ENCODE results near the gene MMP15. TPM values are rescaled to one million over a fixed set of nuclear protein-coding genes. Genes with fewer than 3 reads are reported as not detected.

Gene MMP15
- total RNA-seq, 1 donor from 2014 or later = 5.8 TPM

DNA sequence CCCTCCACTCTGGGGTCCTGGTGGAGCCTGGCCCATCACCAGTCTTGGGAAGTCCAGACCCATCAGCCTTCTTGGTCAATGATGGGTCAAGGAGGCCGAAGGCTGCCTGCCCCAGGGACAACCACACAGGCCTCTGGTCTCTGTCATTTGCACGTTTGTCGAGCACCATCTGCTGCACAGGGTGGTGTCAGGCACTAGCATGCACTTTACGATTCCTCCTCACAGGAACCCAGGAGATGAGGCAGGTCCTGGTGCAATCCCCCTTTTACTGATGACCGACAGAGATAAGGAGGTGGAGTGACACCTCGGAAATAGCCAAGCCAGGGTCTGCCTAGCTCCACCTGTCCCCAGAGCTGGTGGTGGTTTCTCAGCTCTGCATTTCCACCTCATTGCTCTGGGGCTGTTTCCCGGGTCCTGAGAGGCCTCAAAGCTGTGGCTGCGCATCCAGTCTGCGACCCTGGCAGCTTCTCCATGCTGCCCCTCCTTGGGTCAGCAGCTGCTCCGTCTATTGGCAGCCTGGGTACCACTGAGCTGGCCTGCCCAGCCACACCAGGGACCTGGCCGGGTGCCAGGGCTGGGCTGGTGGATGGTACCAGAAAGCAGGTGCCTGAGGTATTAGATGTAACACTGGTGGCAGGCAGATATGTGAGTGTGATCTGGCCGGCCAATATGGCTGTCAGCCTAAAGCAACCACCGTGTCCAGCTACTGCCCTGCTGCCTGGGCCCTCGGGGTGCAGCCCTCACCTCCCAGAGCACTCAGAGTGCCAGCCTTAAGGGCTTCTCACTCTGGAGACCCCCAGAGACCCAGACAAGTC is 10.0 kb downstream of the MMP15 start:
- no peak for DNase-seq (ENCODE audit: low read depth in 2 of 2)

DNA sequence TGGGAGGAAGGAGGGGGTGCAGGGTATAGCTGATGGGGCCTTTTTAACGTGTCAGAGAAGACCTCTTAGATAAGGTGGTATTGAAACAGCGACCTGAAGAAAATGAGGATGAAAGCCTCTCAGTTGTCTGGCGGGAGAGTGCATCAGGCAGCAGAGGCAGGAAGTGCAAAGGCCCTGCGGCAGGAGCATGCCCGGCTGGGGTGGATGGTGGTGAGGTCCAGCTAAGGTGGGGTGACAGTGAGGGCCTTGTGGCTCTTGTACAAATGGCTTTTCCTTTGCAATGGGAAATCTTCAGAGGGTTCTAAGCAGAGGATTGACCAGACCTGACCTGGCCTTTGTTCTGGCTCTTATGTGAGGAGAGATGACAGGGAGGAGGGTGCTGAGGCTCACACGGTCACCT is 11.4 kb downstream of the MMP15 start:
- no peak for DNase-seq (ENCODE audit: low read depth in 2 of 2)

DNA sequence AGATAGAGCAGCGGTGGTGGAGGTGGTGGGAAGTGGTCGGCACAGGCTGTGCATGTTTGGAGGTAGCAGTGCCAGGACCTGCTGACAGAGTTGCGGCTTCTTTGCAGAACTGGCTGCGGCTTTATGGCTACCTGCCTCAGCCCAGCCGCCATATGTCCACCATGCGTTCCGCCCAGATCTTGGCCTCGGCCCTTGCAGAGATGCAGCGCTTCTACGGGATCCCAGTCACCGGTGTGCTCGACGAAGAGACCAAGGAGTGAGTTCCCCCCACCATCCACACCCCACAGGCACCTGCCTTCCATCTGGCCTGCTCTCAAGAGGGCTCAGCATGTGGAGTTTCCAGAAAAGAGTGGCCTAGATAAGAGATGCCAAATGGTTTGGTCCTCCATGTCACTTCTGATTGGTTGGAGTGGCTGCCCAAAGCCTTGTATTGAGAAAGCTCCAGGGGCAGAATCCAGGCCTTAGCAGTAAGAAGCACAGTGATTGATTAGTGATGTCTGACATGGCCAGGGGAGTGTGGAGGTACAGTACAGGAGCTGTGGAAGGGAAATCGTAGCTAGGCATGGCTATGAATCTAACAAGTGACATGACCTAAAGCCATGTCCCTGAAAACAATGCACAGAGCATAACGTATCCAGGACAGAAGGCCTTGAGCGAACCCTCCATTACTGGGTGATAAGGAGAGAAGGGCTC is 12.0 kb downstream of the MMP15 start:
- no peak for DNase-seq (ENCODE audit: low read depth in 2 of 2)

DNA sequence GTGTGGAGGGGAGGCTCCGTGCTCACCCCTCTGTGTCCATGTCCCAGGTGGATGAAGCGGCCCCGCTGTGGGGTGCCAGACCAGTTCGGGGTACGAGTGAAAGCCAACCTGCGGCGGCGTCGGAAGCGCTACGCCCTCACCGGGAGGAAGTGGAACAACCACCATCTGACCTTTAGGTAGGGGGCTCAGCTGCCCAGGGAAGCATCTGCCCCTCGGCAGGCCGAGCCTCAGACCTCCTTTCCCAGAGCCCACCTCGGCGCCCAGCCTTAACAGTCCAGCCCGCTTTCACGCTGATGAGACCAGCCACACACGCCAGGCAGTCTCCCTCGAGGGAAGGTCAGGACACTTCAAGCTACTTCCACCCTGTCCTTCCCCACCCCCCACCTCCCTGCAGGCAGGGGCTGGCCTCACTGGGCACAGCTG is 12.7 kb downstream of the MMP15 start:
- no peak for DNase-seq (ENCODE audit: low read depth in 2 of 2)

DNA sequence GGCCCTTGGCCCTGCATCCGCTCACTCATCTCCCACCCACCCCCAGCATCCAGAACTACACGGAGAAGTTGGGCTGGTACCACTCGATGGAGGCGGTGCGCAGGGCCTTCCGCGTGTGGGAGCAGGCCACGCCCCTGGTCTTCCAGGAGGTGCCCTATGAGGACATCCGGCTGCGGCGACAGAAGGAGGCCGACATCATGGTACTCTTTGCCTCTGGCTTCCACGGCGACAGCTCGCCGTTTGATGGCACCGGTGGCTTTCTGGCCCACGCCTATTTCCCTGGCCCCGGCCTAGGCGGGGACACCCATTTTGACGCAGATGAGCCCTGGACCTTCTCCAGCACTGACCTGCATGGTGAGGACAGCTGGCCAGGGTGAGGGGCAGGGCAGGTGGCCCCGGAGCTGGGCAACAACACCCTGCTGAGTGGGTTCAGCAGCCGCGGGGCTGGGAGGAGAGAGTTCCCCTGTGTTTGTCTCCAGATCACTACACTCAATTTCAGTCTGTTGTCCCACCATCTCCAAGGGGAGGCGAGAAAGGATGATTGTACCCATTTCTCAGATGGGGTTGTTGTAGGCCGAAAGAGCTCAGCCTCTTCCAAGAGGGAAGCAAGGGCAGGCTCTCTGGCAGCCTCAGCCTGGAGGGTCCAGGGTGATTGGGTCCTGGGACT is 14.4 kb downstream of the MMP15 start:
- DNase-seq (ENCODE audit: low read depth in 2 of 2) = no peak

DNA sequence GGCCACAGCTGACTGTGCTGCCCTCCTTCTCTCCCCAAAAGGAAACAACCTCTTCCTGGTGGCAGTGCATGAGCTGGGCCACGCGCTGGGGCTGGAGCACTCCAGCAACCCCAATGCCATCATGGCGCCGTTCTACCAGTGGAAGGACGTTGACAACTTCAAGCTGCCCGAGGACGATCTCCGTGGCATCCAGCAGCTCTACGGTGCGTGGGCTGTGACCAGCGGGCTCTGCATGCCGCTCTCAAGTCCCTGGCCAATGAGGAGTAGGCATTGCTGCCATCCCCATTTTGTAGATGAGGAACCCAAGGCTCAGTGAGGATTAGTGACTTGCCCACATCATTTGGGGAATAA is 14.9 kb downstream of the MMP15 start:
- DNase-seq (ENCODE audit: low read depth in 2 of 2) = no peak

DNA sequence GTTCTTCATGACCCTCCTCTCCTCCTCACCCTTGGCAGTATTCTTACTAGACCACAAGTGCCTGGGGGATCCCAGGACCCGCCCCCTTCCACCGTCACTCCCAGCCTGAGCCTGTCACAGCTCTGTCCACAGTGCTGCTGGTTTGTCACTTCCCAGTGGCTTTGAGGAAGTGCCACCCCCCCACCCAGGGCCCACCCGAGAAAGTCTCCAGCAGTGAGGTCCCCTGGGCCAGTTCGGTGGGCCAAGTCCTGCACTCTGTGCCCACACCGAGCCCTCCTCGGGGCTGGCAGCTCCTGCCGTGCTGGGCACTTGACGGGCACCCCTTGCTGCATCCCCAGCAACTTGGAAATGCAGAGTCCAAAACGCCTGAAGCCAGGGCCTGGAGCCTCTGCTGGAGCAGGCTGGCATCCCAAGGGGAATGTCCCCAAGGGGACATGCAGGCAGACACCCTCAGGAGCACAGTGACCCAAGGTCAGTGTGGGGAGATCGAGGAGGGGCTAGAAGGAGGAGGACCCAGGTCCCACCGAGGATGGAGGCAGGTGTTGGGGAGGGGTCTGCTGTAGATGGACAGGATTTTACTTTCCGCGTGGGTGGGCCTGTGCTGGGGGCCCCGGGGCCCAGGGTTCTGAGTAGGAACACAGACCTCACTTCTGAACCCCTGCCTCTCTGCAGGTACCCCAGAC is 15.5 kb downstream of the MMP15 start:
- DNase-seq (ENCODE audit: low read depth in 2 of 2) = no peak

DNA sequence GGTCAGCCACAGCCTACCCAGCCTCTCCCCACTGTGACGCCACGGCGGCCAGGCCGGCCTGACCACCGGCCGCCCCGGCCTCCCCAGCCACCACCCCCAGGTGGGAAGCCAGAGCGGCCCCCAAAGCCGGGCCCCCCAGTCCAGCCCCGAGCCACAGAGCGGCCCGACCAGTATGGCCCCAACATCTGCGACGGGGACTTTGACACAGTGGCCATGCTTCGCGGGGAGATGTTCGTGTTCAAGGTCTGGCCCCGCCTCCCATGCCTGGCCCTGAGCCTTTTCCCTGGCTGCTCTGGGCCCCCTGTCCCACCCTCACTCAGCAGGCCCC is 16.0 kb downstream of the MMP15 start:
- no peak for DNase-seq (ENCODE audit: low read depth in 2 of 2)

DNA sequence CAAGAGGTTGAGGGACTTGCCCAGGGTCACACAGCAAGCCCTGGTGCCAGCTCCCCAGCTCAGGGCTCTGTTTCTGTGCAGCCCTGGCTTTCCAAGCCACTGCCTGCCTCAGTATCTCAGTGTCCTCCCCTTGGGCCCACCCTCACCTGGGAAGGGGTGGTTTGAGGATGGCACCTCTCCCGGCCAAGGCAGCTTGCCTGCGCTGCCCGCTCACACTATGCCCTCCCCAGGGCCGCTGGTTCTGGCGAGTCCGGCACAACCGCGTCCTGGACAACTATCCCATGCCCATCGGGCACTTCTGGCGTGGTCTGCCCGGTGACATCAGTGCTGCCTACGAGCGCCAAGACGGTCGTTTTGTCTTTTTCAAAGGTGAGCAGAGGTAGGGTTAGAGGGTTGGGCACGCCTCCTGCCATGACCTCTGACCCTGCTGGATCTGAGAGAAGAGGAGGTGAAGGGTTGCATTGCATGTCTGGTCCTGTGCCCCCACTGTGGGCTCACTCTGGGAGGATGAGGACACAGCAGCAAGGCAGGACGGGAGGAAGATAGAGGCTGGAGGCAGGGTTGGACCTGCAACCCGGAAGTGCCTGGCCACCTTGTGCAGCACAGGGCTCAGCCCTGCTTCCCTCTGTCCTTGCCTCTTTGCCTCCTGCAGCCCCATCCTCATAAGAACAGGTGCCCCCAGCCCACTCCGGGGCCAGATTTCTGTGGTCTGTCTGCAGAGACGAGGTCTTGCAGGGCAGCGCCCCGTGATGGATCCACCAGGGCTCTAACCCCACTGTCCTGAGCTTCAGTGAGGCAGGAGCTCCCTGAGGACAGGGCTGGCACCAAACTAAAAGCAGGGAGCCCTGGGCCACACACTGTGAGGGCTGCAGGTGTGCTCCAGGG is 16.7 kb downstream of the MMP15 start:
- DNase-seq (ENCODE audit: low read depth in 2 of 2) = no peak

DNA sequence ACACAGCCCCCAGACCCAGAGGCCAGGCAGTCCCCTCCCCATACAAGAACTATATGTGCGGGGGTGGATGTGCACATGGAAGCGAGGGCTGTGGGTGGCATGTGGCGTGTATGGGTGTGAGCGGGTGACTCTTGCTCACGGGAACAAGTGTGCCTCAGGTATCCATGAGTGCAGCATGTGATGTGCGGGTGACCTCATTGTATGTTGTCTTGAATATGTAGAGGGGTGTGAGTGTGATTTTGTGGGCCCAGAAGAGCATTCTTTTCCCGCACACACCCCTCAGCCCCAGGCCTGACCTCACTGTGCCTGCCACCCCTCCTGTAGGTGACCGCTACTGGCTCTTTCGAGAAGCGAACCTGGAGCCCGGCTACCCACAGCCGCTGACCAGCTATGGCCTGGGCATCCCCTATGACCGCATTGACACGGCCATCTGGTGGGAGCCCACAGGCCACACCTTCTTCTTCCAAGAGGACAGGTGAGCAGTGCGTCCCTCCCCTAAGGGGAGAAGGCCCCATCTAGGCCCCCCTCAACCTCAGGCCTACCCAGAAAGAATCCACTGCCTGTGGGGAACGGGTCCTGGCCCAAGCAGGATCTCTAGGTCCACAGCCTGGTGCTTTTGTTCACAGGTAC is 17.4 kb downstream of the MMP15 start:
- no peak for DNase-seq (ENCODE audit: low read depth in 2 of 2)

DNA sequence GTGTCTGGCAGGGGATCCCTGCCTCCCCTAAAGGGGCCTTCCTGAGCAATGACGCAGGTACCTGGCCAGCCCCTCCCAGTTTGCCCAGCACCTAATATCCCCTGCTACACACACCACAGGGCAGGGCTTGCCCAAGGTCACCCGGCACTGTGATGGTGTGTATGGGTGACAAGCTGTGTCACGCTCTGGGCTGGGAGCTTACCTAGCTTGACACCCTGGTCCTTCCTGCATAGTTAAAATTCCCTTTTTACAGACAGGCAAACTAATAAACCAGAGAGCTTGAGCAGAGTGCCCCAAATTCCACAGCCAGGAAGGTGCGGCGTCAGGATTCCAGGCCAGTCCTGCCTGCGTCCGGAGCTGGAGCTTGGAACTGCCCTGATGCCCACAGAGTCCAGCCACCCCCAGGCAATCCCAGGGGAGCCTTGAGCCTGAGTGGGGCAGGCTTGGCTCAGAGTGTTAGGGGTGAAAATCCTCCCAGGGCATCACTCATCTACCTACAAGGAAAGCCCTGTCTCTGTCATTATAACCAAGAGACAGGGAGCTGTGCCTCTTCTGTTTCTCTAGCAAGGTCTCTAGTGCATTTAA is 18.1 kb downstream of the MMP15 start:
- DNase-seq (ENCODE audit: low read depth in 2 of 2) = no peak

DNA sequence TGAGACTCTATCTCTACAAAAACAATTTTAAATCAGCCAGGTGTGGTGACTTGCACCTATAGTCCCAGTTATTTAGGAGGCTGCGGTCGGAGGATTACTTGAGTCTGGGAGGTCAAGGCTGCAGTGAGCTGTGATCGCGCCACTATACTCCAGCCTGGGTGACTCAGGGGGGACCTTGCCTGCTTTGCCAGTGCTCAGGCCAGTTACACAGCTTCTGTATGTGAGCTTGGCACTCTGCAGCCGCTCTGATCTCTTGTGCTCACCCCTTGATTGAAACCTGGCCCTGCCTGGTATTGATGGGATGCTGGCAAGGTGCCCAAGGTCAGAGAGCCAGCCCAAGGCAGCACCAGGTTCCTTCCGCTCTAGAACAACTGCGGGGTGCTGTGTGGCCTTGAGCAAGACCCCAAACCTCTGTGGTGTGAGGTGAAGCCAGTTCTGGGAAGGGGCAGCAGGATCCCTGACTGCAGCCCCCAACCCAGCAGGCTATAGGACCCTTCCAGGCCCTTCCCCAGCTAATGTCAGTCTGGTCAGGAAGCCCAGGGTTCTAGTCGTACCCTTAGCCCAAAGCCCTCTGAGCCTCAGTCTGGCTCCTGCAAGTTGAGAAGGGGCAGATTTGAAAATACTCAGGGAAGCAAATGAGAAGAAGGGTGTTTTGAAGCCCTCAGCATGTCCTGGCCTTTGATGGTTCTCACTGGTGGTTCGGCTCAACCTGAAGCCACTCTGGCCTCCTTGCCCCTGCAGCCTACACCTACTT is 18.9 kb downstream of the MMP15 start:
- no peak for DNase-seq (ENCODE audit: low read depth in 2 of 2)

DNA sequence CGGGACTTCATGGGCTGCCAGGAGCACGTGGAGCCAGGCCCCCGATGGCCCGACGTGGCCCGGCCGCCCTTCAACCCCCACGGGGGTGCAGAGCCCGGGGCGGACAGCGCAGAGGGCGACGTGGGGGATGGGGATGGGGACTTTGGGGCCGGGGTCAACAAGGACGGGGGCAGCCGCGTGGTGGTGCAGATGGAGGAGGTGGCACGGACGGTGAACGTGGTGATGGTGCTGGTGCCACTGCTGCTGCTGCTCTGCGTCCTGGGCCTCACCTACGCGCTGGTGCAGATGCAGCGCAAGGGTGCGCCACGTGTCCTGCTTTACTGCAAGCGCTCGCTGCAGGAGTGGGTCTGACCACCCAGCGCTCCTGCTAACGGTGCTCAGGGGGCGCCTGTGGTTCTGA is 19.5 kb downstream of the MMP15 start:
- no peak for DNase-seq (ENCODE audit: low read depth in 2 of 2)

DNA sequence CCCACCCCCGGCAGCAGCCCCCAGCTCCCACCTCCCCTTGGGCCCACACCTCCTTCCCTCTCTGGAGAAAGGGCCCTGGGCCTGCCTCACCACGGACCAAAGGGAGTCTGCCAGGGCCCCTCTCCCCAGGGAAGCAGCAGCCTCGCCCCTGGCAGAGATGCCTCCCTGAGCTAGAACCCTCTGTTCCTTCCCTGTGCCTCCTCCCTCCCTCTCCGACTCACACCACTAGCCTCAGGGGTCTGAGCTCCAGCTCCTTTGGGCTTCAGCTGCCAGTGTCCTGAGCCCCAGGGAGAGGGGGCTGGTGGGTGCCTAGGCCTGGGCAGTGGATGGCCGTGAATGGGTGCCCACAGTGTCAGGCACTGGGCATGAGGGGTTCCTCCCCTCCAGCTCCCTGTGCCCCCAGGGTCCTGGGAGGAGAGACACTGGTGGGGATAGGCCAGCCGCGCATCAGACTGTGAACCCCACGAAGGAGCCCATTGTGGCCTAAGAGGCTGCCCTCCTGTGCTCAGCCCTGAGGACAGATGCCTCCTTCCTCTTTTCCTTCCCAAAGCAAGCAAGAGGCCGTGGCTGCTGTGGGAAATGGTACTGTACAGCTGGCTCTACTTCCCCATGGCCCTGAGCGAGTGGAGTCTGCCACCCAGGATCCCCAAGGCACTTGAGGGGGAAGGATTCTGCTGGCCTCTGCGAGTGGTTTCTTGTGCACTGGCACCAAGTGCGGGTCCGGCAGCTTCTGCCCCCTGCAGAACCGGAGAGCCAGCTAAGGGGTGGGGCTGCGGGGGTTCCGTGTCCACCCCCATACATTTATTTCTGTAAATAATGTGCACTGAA is 20.7 kb downstream of the MMP15 start:
- no peak for DNase-seq (ENCODE audit: low read depth in 2 of 2)

DNA sequence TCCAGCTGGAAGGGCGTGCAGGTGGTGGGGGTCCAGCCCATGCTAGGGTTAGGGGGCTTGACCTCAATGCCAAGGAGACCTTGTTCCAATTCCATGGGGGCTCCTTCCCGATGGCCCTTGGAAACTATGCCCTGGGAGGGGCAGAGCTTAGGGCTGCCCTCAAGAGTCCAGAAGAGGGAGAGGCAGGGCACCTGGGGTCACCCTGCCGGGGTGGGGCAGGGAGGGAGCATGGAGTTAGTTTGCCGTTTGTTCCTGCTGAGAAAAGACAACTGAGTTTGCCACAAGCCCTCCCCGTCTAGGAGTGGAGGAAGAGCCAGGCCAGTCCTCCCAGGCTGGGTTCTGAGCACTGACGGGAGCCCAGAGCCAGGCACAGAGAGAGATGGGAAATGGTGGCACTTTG is 21.4 kb downstream of the MMP15 start:
- no peak for DNase-seq (ENCODE audit: low read depth in 2 of 2)

DNA sequence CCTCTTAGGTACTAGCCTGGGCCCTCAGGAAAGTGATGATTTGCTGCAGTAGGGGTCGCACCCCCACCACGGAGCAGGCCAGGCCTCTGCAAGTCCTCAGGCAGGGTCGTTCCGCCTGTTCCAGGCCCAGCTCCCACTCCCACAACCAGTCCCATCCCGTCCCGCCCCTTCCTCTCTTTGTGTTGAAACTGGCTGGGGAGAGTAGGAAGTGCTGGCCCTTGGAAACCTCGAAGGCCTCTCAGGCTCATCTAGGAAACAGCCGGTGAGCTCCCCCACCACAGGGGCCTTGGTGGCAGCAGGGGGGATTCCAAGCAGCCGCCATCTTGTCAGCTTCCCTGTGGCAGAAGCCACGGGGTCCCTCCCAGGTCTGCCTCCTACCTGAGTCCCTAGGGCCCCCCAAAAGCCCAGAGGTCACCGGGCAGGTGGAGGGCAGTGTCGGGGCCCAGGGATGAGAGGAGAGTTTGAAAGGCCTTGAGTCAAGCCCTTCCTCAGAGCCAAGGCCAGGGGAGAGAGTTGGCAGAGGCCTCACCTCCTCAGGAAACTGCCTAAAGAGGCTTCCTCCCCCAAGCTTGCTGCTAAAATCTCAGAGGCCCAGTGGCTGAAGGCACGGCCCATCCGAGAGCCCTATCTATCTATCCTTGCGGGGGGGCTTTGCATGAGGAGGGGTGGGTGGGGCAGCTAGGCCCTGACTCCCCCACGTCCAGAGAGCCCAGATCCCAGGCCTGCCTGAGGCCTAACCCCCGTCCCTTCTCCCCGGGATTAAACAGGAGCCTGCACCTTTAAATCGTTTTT is 22.2 kb downstream of the MMP15 start:
- DNase-seq (ENCODE audit: low read depth in 2 of 2) = peak in 1 of 2 donors; percentile 14

DNA sequence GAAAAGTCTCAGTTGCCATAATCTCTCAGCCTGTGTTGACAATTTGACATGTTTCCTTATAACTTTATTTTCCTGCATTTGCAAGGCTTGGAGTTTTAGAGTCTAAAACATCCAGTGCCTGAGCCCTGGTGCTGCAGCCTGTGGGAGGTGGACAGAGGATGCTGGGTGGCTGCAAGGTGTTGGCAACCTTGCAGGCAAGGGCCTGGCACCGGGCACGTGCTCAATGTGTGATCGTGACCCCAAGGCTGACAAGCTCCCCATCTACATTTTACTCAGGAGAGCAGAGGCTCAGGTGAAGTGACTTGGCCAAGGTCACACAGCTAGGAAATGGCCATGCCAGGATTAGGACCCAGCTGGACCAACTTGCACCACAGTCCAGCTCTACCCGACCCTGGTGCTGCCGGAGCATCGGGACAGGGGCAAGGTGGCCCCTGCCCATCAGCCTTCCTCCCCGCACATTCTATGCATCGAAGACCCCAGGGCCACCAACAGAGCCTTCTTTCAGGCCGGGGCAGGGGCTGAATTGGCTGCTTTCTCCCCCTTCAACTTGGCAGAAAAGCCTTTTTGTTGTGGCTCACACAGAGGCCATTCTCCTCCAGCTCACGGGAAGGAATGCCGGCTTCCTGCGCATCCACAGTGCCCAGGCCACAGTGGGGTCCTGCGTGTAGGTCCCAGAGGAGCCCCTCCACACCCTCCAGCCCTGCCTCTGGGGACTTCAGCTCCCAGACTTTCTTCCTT is 23.1 kb downstream of the MMP15 start:
- DNase-seq (ENCODE audit: low read depth in 2 of 2) = no peak
